HG02588 (cell line): ENCODE data around the gene ANKRD11.
A peak's percentile ranks its signal among the peaks of the same experiment; 100 is the strongest.
"Not testable (repeated sequence)": the region's sequence is repeated elsewhere in the genome, so short reads cannot be mapped to it uniquely, and the experiment has no call there.

ENCODE experiments used
- ATAC-seq: cut with Tn5 transposase; IDR thresholded peaks from one replicate; pipeline ENCODE4 v1.9.1; 2021; ENCODE audit warnings: mild to moderate bottlenecking, moderate library complexity; ENCODE audit not compliant: unreplicated experiment

The ANKRD11 gene

GRCh38 chr16:89433363-89433984 lies 56.9 kb downstream of the ANKRD11 start:
- ATAC-seq: not testable (repeated sequence)

DNA sequence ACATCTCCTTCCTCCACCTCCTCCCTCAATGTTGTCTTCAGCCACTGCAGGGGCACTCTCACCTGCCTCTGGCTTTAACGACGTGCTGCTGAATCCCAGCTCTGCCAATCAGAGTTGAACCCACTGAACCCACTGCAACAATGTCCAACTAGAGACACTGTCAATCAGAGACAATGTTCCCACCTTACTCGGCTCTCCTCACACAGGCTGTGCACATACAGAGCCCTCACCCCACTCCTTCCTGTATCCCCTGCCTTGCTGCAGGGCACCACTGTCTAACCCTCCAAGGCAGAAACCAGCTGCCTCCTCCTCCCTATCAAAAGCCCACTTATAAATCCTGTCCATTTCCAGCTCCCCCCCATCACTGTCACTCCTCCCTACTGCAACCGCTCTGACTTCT lies 58.7 kb downstream of the ANKRD11 start:
- ATAC-seq: no peak

GRCh38 chr16:89431158-89431584 lies 59.2 kb downstream of the ANKRD11 start:
- no peak for ATAC-seq

- ATAC-seq: no peak
Observed at GRCh38 chr16:89430436-89431157, 59.8 kb downstream of the ANKRD11 start.

- ATAC-seq: not testable (repeated sequence)
Observed at GRCh38 chr16:89428605-89429004, 61.8 kb downstream of the ANKRD11 start.

DNA sequence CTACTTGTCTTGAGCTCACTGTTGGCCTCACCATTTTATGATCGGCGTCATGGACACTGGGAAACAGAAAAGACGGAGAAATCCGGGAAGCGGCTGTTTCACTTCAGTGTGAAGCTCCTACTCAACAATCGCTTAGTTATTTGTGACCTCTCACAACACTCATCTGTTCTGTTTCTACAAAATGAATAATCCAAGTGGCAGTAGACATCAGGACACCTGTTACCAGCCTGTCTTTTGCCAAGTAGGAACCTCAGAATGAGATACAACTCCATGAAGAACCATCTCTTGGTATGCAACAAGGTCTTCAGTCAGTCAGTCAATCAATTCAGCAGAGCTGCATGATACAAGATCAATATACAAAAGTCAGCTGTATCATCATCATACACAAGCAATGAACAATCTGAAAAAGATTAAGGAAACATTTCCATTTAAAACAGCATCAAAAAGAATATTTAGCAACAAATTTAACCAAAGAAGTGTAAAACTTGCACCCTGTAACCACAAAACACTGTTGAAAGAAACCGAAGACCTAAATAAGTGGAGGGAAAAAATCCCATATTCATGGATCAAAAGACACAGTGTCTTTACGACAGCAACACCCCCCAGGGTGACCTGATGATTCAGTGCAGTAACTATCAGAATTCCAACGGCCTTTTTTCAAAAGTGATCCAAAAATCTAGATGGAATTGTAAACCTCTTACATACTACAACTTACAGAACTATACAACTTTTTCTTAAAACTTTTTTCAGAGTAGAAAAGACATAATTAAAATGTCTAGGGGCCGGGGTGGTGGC lies 63.4 kb downstream of the ANKRD11 start:
- ATAC-seq: no peak

DNA sequence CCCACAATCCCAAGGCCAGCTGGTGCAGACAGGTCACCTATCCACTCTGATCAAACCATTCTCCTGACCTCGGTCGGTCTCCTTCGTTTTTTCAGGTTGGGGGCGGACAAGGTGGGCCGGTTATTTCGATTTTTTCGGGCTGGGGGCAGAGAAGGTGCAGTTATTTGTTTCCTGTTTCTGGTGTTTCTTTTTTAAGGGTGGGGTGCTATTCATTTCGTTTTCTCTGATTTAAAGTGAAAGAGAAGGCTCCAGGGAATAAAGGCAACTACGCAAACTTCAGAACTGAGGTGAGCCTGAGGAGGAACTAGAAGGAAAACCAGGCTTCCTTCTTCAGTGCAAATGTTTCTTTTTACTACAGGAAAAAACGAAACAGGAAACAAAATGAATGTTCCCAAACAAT lies 64.8 kb downstream of the ANKRD11 start:
- no peak for ATAC-seq

DNA sequence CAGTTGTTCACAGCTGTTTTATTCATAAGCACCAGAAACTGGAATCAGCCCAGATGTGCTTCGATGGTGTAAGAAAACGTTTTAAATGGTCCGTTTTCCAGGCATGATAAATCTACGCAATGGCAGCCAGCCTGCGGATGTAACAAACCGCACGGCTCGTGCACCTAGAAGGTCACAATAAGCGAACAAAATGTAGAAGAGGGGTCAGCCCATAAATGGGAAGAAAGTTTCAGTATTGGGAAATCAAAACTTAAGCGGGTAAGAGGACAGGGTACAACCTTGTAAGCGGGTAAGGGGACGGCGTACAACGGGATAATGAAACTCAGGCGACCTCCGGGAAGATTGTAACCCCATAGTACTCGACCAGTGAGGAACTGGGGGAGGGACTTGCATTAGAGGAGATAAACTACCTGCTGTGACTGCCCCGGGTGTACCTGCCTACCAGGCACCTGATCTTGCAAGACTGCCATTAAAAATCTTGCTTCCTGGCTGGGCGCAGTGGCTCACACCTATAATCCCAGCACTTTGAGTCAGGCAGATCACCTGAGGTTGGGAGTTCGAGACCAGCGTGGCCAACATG lies 66.6 kb downstream of the ANKRD11 start:
- no peak for ATAC-seq

GRCh38 chr16:89422905-89423630 lies 67.3 kb downstream of the ANKRD11 start:
- peak; percentile 54 for ATAC-seq

- peak; percentile 58 for ATAC-seq
Observed at GRCh38 chr16:89422527-89422904, 67.8 kb downstream of the ANKRD11 start.

DNA sequence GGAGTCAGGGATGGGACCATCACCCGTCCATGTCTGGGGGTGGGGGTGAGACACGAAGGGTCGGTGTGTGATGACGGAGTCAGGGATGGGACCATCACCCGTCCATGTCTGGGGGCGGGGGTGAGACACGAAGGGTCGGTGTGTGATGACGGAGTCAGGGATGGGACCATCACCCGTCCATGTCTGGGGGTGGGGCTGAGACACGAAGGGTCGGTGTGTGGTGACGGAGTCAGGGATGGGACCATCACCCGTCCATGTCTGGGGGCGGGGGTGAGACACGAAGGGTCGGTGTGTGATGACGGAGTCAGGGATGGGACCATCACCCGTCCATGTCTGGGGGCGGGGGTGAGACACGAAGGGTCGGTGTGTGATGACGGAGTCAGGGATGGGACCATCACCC lies 69.1 kb downstream of the ANKRD11 start:
- ATAC-seq: not testable (repeated sequence)

GRCh38 chr16:89420204-89420603 lies 70.2 kb downstream of the ANKRD11 start:
- ATAC-seq: no peak

- ATAC-seq: no peak
Observed at GRCh38 chr16:89418352-89418751, 72.0 kb downstream of the ANKRD11 start.

- ATAC-seq: no peak
Observed at GRCh38 chr16:89417352-89417751, 73.0 kb downstream of the ANKRD11 start.

GRCh38 chr16:89413811-89414585 lies 76.4 kb downstream of the ANKRD11 start:
- ATAC-seq: no peak

DNA sequence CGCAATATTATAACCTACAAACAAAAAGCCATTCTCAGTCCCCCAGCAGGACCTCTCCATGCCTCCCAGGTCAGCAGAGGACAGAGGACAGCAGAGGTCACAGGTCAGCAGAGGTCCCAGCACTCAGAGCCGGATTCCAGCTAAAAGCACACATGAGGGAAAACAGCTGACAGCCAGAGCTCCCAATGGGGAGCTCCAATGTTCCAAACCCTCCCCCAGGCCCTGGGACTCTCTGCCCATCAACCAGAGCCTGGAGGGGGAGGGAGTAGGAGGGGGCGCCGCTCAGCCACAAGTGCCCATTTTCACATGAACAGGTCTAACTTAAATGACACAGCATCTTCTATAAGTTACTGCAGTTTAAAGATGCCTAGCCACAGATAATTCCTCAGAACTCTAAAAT lies 77.5 kb downstream of the ANKRD11 start:
- no peak for ATAC-seq

- no peak for ATAC-seq
Observed at GRCh38 chr16:89411335-89411850, 79.0 kb downstream of the ANKRD11 start.

GRCh38 chr16:89410794-89411309 lies 79.5 kb downstream of the ANKRD11 start:
- ATAC-seq: no peak

DNA sequence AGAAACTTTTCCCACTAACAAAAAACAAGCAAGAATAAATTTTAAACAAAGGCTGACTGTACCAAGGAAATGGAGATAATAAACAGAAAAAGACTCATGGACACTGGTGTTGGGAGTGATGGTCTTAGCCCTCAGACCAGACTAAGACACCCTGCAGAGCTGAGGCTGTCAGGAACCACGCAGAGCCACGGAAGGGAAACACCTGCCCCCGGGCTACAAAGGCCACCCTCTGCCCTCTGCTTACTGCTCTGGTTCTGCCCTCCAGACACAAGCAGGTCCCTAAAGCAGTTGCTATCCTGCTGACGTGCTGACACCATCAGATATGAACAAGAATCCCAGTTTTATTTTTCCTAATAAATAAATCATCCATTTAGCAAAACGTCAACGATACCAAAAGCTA lies 80.0 kb downstream of the ANKRD11 start:
- no peak for ATAC-seq
